SJSA1 (cell line): ENCODE measurements around the gene ATP10D. TPM values are rescaled to one million over a fixed set of nuclear protein-coding genes. Genes with fewer than 3 reads are reported as not detected.

Experiments used
- total RNA-seq: library from RNA; depleted of rRNA; stranded (reverse); fragments of >200 nt; shearing (Covaris generic); gene quantifications from 2 replicates; pipeline ENCODE4 v1.2.3, GENCODE V29; 2014; rRNA removed

The ATP10D gene
- total RNA-seq, 1 experiment from 2014 or later, result 12.1 TPM

Other genes with a start within 250 kb of the ATP10D start
- gene COMMD8, start 21.6 kb upstream of the ATP10D start, total RNA-seq, result 29.2 and 35.6 TPM in 2 replicates